ENCODE data around the gene PRKCA.
"Not testable (repeated sequence)": the region's sequence is repeated elsewhere in the genome, so short reads cannot be mapped to it uniquely, and the experiment has no call there.

PRKCA gene

DNA sequence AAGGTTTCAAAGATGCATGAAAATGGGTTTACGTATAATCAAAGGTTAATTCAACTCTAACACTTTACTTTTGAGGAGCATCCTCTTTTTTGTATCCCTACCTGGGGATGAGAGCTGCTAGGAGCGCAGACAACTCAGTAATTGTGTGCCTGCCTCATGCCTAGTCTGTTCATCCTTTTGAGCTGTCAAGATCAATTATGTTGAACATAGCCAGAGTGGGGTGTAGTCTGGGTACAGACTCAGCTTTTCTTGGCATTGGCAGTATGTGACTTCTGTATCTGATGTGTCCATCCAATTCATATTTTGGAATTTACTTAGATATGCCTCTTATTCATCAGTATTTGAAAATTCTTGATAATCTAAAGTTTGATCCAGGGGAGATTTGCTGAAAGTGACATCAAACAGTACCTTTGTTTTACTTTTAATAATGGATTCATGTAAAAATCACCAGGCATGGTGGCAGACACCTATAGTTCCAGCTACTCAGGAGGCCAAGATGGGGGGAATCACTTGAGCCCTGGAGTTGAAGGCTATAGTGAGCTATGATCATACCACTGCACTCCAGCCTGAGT is 24.1 kb downstream of the PRKCA start:
- no peak for DNase-seq (ENCODE audit: low spot score)

DNA sequence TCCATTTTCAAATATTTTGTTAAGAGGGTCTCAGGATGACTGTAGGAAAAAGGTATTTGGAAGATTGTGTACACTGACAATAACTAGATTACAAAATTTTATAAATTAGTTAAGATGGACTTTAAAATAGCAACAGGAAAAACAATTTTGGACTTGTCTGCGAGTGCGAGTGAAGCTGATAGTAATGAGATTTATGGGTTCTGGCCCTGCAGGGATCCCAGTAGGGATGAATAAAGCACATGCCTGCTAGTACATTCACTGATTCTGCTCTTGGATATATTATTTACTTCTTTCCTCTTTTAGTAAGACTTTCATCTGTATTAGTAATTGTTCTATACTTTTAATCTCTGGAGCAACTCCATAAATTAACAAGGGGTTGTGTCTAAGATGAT is 28.2 kb downstream of the PRKCA start:
- DNase-seq (ENCODE audit: low spot score): no peak

DNA sequence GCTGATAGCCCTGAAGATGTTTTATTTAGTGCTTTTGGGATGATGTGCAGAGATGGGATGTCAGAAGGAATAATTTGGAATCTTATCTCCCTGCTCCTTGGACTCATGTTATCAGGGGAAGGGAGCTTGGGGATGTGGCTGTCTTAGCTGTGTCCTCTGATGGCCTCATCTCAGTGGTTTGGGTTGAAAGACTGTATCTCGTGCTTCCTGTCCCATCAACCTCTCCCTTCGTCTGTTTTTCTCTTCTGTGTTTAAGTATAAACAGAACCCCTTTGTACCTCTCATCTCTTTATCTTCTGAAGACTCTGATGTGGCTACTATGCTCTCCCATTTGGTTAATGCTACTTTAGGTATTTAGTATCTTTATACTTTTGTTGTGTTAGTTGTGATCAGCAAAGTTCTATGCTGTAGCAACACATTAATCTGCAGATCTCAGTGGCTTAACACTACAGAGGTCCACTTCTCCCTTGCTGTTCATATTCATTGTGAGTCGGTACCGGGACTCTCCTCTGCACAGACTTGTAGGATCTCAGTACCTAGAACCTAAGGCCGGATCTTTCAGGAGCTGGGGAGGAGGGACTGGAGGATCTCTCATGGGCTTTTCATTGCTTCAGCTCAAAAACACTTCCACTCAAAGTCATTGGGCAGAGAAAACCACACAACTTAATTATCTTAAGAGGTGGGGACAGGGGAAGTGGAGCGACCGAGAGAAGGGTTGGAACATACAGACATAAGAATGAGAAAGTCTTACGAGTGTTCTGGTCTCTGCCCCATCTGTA is 28.8 kb downstream of the PRKCA start:
- DNase-seq (ENCODE audit: low spot score): no peak

DNA sequence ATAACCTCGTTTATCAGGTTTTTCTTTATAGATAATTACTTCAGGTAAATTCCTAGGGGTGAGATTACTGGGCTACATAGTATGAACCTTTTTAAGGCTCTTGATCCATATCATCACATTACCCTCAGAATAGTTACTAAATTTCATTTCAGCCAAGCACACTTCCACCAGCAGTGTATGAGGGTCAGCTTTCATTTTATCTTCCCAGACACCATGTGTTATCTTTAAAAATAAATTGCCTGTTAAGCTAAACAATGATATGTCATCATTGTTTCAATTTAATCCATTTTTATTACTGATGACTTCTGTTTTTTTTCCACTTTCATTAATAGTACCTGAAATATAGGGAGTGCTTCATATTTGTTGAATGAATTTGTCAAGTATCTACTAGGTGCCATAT is 33.4 kb downstream of the PRKCA start:
- no peak for DNase-seq (ENCODE audit: low spot score)

DNA sequence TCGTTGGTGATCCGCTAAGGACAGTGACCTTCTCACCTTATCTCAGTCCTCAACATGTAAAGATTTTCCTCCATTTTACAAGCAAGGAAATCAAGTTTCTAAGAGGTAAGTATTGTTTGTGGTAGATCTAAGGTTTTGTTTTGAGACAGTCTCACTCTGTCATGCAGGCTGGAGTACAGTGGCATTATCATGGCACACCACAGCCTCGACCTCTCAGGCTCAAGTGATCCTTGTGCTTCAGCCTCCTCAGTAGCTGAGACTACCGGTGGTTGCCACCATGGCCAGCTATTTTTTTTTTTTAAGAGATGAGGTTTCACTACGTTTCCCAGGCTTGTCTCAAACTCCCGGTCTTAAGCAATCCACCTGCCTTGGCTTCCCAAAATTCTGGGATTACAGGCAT is 34.9 kb downstream of the PRKCA start:
- no peak for DNase-seq (ENCODE audit: low spot score)

DNA sequence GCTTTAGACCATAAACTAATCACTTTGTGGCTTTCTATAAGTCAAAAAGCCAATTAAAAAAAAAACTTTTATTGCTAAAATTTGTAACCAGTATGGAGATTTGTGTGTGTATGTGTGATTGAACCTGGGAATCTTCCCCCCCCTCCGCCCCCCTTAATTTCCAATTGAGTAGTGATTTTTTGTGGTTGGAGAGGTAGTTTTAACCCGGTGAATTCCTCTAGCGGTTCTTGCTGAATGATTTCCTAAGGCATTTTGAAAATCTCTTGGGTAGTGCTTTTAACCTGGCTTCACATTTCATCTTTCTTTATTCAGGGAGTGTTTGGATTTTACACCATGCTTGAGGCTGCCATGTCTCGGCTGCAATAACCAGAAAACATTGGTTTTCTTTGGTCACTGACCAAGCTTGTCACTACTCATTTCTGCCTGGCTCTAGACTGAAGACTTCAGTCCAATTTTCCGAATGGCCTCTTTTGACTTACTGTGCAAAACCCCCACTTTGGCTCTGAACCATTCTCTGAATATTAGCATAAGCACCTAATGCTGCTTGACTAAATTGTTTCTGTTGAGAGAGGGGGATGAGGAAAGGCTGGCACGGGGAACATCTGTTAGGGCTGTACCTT is 35.6 kb downstream of the PRKCA start:
- no peak for DNase-seq (ENCODE audit: low spot score)

DNA sequence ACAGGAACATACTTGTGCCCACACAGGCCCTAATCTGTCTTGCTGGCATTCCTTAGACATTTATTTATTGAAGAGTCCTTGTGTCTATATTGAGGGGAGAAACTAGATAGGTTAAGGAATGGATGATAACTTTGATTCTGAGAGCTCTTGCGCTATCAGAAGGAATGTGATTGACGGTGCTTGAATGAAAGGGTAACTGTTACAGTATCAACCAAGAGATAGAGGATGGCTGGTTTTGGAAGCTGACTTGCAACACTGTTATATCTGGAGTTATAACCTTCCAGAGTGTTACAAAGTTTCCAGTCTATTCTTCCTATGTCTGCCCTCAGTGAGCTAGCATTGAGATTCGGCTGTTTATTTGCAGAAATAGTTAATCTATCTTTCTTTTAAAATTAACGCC is 36.5 kb downstream of the PRKCA start:
- DNase-seq (ENCODE audit: low spot score): no peak

- no peak for DNase-seq (ENCODE audit: low spot score)
These were observed 37.1 kb downstream of the PRKCA start for GRCh38 chr17:66339561-66339960.

DNA sequence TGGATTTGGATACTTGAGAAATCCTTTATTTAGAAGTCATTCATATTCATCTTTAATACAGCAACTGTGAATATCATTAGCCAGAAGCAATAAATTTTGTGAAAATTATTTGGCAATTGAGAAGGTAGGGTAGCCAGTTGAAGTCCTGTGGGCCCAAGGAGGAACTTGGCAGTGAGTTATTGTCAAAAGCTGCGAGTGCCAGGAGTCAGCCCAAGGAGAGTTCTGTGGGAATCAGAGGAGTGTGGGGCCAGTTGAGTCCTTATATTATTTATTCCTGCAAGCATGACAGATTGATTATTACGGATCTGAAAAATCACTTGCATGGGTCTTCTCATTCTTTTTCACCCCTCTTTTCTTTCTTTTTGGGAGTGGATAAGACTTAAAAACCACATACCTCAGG is 38.3 kb downstream of the PRKCA start:
- no peak for DNase-seq (ENCODE audit: low spot score)

- no peak for DNase-seq (ENCODE audit: low spot score)
These were observed 39.0 kb downstream of the PRKCA start for GRCh38 chr17:66341462-66341861.

- not testable (repeated sequence) for DNase-seq (ENCODE audit: low spot score)
These were observed 39.9 kb downstream of the PRKCA start for GRCh38 chr17:66342263-66342662.

DNA sequence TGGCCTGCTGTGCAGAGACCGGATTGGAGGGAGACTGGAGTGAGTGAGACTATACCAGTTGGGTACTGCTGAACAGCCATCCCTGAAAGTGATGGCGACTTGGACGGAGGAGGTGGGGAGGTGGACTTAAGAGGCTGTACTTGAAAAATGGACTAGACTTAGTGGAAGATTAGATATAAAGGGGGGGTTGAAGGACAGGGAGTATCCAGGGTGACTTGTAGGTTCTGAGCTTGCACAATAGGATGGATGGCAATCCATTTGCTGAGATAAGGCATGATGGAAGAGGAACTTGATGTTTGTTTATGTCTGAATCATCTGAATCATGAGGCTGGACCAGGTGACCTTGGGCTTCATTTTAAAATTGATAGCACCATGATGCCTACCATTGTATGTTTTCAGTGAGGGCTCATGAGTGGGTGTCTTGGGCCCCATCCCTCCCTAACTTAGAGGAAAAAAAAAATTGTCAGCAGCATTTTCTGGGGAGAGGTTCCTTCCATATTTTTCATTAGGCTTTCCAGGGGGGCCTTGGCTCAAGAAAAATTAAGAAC is 41.2 kb downstream of the PRKCA start:
- DNase-seq (ENCODE audit: low spot score): no peak

DNA sequence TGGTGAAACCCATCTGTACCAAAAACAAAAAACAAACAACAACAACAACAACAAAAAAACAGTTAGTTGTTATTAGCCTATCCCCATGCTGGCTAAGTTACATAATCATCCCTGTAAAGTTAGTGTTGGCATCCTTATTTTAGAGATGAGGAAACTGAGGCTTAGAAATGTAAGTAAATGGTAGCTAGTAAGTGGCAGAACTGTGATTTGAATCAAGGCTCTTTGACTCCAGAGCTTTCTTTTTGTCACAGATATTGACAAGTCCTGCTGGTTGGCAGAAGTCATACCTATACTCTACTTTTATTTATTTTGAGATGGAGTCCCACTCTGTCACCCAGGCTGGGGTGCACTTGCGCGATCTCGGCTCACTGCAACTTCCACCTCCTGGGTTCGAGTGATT is 42.1 kb downstream of the PRKCA start:
- DNase-seq (ENCODE audit: low spot score): no peak

DNA sequence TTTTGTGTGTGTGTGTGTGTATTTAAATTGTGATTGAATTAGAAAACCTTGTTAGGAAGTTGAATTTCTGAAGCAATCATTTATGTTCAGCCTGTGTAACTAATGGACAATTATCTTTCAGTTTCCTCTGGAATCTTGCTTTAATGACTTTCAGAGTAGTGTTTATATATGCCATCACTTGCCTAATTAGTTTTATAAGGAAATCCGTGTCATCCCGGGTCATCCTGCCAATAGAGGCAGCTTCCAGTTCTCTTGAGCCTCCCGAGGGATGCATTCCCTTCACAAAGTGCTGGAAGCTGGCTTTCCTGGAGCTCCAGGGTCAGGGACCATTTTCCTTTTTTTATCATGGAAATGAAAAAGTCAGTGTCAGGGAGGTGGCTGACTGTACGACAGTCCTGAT is 42.9 kb downstream of the PRKCA start:
- no peak for DNase-seq (ENCODE audit: low spot score)

- not testable (repeated sequence) for DNase-seq (ENCODE audit: low spot score)
These were observed 43.7 kb downstream of the PRKCA start for GRCh38 chr17:66345949-66346638.

DNA sequence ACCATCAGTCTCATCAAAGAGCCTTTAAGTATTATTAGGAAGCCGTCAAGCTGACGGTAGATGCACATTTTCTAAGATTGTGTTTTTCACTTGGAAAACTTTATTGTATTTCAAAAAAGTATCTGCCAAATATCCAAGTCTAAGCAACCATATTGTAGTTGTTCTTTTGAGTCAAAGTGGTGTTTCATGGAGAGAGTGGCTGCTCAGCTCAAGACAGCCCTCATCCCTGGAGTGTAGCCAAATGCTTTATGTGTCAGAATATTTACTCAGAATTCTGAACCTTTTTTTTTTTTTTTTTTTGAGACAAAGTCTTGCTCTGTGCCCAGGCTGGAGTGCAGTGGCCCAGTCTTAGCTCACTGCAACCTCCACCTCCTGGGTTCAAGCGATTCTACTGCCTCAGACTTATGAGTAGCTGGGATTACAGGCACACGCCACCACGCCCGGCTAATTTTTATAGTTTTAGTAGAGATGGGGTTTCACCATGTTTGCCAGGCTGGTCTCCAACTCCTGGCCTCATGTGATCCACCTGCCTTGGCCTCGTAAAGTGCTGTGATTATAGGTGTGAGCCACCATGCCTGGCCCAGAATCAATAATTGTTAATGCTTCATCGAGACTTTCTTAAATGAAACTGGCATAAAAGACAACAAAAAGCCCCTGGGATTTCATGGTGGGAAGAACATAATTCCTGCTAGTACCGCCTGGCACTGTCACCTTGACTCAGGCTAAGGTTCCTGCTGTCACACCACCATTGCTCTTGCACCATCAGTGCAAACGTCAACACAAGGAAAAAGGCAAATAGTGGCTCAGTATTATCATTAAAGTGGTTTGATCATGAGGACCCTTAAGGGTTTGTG is 45.5 kb downstream of the PRKCA start:
- no peak for DNase-seq (ENCODE audit: low spot score)

DNA sequence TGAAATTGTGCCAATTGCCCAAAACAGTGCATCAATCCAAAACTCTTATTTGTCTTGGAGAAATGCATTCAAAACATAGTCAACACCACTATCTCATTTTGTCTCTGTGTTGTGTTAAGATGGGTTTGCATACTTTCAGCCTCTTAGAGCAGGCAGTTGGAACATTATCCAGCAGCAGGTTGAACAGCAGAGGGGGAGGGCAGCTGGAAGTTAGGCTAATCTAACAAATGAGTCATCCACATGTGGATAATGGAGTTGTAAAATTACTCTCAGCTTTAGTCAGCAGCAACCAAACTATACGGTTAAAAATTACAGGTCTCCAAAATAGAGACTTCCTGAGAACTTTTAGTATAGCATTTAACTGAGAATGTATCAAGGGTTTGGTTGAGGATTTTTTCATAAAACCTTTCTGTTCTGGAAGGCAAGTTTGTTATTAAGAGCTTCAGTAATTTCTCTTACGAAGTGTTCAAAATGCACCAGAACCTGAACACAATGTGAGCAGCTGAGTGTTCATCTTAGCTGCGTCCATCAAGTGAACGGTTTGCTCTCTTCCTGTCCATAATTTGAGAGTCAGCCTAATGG is 46.3 kb downstream of the PRKCA start:
- DNase-seq (ENCODE audit: low spot score): no peak

DNA sequence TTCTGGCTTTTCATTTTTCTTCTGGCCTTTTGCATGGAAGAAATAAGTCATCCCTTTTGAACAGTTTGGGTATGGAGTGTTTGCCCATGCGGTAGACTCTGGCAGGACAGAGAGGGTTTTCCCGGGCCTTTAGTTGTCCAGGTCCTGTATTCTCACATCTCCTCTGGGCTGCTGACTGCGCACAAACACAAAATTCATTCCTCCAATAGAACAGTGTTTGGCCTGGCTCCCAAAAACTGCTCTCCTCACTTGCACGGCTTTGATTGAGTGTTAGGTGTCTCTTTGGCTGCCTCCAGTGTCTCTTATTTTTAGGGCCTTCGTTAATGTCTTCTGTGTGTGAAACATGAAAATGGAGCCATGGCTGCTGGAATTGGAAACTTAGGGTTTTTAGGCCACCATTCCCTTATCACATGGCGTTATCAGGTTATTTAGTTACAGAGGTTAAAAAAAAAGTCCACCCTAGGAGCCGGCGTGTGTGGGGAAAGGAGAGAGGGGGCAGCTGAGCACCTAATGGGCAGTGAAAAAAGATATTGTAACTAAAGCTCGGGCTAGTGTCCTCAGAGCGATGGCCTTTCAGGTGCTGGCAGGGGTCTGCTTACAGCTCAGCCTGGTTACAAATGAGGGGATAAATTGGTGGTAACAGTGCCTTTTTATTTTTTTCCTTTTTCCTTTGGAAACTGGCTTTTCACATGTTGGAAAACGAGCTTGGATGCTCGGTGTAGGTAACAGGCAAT is 47.3 kb downstream of the PRKCA start:
- no peak for DNase-seq (ENCODE audit: low spot score)

DNA sequence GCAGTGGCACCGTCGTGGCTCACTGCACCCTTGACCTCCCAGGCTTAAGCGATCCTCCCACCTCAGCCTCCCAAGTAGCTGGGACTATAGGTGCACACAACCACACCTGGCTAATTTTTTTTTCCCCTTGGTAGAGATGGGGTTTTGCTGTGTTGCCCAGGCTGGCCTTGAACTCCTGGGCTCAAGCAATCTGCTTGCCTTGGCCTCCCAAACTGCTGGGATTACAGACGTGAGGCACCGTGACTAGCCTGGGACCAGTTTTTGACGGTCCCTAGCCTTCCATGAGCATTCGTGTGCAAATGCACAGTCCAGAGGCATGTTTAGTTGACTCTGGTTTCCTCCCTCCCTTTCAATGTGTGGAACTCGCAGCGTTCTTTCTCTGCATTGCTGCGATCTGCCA is 48.2 kb downstream of the PRKCA start:
- not testable (repeated sequence) for DNase-seq (ENCODE audit: low spot score)

- no peak for DNase-seq (ENCODE audit: low spot score)
These were observed 48.6 kb downstream of the PRKCA start for GRCh38 chr17:66351033-66351432.

DNA sequence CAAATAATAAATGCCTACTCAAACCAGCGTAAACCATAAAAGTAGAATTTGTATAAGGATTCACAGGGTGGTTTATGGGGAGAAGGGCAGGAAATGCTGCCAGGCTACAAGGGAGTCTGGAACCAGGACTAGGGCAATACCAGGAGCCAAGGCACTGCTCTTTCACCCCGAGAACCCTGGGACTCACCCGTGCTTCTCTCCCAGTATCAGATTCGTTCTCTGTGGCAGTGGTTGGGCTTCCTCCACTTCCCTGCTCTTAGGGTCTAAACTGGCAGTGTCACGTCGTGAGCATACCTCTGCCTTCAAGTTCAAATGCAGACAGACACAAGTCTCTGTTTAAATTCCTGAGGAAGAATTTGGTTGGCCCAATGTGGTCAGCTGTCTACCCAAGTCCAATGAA is 49.3 kb downstream of the PRKCA start:
- no peak for DNase-seq (ENCODE audit: low spot score)

All from NAMALWA (cell line).